Effector memory CD4-positive, alpha-beta T cell (primary cell): Measurements from ENCODE around the gene DUSP22.

ENCODE experiments used
- DNase-seq, 3 donors: peaks; one replicate each; pipeline ENCODE4 v3.0.0-alpha.2; 2020
- H3K27ac ChIP-seq: 2 replicates; pipeline ENCODE4 v1.7.0; 2013; ENCODE audit warnings: mild to moderate bottlenecking, low read length, moderate library complexity; ENCODE audit not compliant: insufficient read depth, poor library complexity, severe bottlenecking
- H3K27me3 ChIP-seq: replicated peaks from 2 replicates; pipeline ENCODE4 v1.7.0; 2013; ENCODE audit warnings: mild to moderate bottlenecking, low read length; ENCODE audit not compliant: insufficient read depth, control insufficient read depth, poor library complexity, severe bottlenecking
- H3K36me3 ChIP-seq: 2 replicates; pipeline ENCODE4 v1.7.0; 2013; ENCODE audit warnings: mild to moderate bottlenecking, low read length, moderate library complexity; ENCODE audit not compliant: control insufficient read depth, insufficient read depth
- H3K4me1 ChIP-seq: 2 replicates; pipeline ENCODE4 v1.7.0; 2013; ENCODE audit warnings: low read length, mild to moderate bottlenecking; ENCODE audit not compliant: control insufficient read depth, insufficient read depth, poor library complexity, severe bottlenecking
- H3K4me3 ChIP-seq: 2 replicates; pipeline ENCODE4 v1.7.0; 2013; ENCODE audit warnings: low read length, low read depth, mild to moderate bottlenecking; ENCODE audit not compliant: insufficient read depth, poor library complexity, severe bottlenecking
- H3K9me3 ChIP-seq: 2 replicates; pipeline ENCODE4 v1.7.0; 2013; ENCODE audit warnings: mild to moderate bottlenecking, low read length, moderate library complexity; ENCODE audit not compliant: control insufficient read depth

DUSP22 gene

GRCh38 chr6:319177-320131, 27.2 kb downstream of the DUSP22 start:
- no peaks in the 10 kb centered on the region for H3K9me3 ChIP-seq
- no peaks in the 10 kb centered on the region for H3K4me1 ChIP-seq
- no peaks in the 10 kb centered on the region for H3K27me3 ChIP-seq
- no peak overlapping the region for H3K27ac ChIP-seq
- H3K36me3 ChIP-seq = no peaks in the 10 kb centered on the region
- DNase-seq = no peak
- H3K4me3 ChIP-seq = no peak overlapping the region

- Histone ChIP-seq H3K27me3 (no peaks in the 10 kb centered on the region), H3K36me3 (no peaks in the 10 kb centered on the region), H3K4me3 (no peak overlapping the region), H3K27ac (no peak overlapping the region), H3K9me3 (no peaks in the 10 kb centered on the region), H3K4me1 (no peaks in the 10 kb centered on the region)
- no peak for DNase-seq
Observed at GRCh38 chr6:320351-321157, 28.3 kb downstream of the DUSP22 start.

GRCh38 chr6:321158-321438, 28.8 kb downstream of the DUSP22 start:
- Histone ChIP-seq H3K9me3 (no peaks in the 10 kb centered on the region), H3K27ac (no peak overlapping the region), H3K36me3 (no peaks in the 10 kb centered on the region), H3K27me3 (no peaks in the 10 kb centered on the region), H3K4me1 (no peaks in the 10 kb centered on the region), H3K4me3 (no peak overlapping the region)
- no peak for DNase-seq

- DNase-seq = no peak
- no peaks in the 10 kb centered on the region for H3K27me3 ChIP-seq
- no peak overlapping the region for H3K27ac ChIP-seq
- no peak overlapping the region for H3K4me3 ChIP-seq
- H3K9me3 ChIP-seq = no peaks in the 10 kb centered on the region
- no peaks in the 10 kb centered on the region for H3K4me1 ChIP-seq
- no peaks in the 10 kb centered on the region for H3K36me3 ChIP-seq
Observed at GRCh38 chr6:321536-322258, 29.4 kb downstream of the DUSP22 start.

- no peak for DNase-seq
- Histone ChIP-seq H3K4me1 (no peaks in the 10 kb centered on the region), H3K36me3 (no peaks in the 10 kb centered on the region), H3K4me3 (no peak overlapping the region), H3K9me3 (no peaks in the 10 kb centered on the region), H3K27ac (no peak overlapping the region), H3K27me3 (no peaks in the 10 kb centered on the region)
Observed at GRCh38 chr6:322259-322930, 30.1 kb downstream of the DUSP22 start.

- no peak overlapping the region for H3K4me3 ChIP-seq
- no peak for DNase-seq
Observed at GRCh38 chr6:322940-323729, 30.8 kb downstream of the DUSP22 start.

GRCh38 chr6:323730-324088, 31.4 kb downstream of the DUSP22 start:
- Histone ChIP-seq H3K4me1 (no peaks in the 10 kb centered on the region), H3K9me3 (no peaks in the 10 kb centered on the region), H3K4me3 (no peak overlapping the region), H3K27me3 (no peaks in the 10 kb centered on the region), H3K36me3 (no peaks in the 10 kb centered on the region), H3K27ac (no peak overlapping the region)
- no peak for DNase-seq

More at GRCh38 chr6:322940-323729, 30.8 kb downstream of the DUSP22 start:
- Histone ChIP-seq H3K9me3 (no peaks in the 10 kb centered on the region), H3K27me3 (no peaks in the 10 kb centered on the region), H3K27ac (no peak overlapping the region), H3K36me3 (no peaks in the 10 kb centered on the region), H3K4me1 (no peaks in the 10 kb centered on the region)

GRCh38 chr6:324116-324728, 31.9 kb downstream of the DUSP22 start:
- DNase-seq = no peak
- Histone ChIP-seq H3K4me3 (no peak overlapping the region), H3K9me3 (no peaks in the 10 kb centered on the region), H3K36me3 (no peaks in the 10 kb centered on the region), H3K27me3 (no peaks in the 10 kb centered on the region), H3K27ac (no peak overlapping the region), H3K4me1 (no peaks in the 10 kb centered on the region)

GRCh38 chr6:324729-325125, 32.4 kb downstream of the DUSP22 start:
- Histone ChIP-seq H3K4me3 (no peak overlapping the region), H3K27ac (no peak overlapping the region), H3K36me3 (no peaks in the 10 kb centered on the region), H3K9me3 (no peaks in the 10 kb centered on the region), H3K27me3 (no peaks in the 10 kb centered on the region), H3K4me1 (no peaks in the 10 kb centered on the region)
- DNase-seq = no peak
